ENCODE measurements around the gene SLF2.

SLF2 gene

DNA sequence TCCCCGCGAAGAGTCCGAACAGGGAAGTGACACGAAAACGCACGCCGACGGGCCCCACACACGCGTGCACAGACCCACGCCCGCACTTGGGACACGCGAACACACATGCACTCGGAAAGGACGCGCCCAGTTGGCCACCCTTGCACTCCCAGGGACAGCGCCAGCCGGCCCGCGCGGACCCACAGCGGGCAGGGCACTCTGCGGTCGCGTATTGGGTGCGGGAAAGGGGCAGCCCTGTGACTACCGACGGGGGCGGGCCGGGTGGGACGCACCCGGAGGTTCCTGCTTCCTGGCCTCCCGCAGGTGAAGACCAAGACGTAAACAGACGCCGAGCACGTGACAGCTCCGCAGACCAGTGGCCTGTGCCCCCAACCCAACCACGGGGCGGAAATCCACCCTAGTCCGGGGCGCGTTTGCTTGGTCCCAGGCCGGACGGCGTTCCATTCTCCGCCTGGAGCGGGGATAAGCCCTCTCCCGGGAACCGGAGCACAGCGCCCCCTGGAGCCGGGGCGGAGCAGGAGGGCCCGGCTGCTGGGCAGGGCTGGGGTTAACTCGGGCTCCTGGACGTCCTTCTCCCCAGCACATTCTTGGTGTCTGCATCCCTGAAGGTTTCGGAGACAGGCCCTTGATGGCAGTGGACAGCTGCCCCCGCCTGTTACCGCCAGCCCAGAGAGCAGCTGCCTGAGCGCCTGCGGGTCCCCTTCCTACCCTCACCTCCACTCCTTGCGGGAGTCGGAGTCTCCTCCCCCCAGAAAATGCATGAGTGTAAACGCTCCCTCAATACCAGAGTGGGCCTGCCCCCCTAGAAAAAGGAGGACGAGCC lies 84.8 kb downstream of the SLF2 start:
- Histone ChIP-seq H3K36me3 (ENCODE audit: control insufficient read depth, insufficient read depth, low read length) (peaks cover 3% of the 10 kb centered on the region; the same call in 1 of the 2 replicates), H3K27me3 (replicated peaks; ENCODE audit: control insufficient read depth, insufficient read depth, low read length) (no peaks in the 10 kb centered on the region), H3K4me3 (replicated peaks; ENCODE audit: low read depth, low read length) (peak overlapping the region; percentile 92)
- TF ChIP-seq, protein P1, sequence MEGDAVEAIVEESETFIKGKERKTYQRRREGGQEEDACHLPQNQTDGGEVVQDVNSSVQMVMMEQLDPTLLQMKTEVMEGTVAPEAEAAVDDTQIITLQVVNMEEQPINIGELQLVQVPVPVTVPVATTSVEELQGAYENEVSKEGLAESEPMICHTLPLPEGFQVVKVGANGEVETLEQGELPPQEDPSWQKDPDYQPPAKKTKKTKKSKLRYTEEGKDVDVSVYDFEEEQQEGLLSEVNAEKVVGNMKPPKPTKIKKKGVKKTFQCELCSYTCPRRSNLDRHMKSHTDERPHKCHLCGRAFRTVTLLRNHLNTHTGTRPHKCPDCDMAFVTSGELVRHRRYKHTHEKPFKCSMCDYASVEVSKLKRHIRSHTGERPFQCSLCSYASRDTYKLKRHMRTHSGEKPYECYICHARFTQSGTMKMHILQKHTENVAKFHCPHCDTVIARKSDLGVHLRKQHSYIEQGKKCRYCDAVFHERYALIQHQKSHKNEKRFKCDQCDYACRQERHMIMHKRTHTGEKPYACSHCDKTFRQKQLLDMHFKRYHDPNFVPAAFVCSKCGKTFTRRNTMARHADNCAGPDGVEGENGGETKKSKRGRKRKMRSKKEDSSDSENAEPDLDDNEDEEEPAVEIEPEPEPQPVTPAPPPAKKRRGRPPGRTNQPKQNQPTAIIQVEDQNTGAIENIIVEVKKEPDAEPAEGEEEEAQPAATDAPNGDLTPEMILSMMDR (IDR thresholded peaks at IDR 0.05; ENCODE audit: insufficient read depth, low read length, poor library complexity, severe bottlenecking): peak; percentile 97
- DNase-seq (ENCODE audit: extremely low read depth, insufficient read length): peak; percentile 79

DNA sequence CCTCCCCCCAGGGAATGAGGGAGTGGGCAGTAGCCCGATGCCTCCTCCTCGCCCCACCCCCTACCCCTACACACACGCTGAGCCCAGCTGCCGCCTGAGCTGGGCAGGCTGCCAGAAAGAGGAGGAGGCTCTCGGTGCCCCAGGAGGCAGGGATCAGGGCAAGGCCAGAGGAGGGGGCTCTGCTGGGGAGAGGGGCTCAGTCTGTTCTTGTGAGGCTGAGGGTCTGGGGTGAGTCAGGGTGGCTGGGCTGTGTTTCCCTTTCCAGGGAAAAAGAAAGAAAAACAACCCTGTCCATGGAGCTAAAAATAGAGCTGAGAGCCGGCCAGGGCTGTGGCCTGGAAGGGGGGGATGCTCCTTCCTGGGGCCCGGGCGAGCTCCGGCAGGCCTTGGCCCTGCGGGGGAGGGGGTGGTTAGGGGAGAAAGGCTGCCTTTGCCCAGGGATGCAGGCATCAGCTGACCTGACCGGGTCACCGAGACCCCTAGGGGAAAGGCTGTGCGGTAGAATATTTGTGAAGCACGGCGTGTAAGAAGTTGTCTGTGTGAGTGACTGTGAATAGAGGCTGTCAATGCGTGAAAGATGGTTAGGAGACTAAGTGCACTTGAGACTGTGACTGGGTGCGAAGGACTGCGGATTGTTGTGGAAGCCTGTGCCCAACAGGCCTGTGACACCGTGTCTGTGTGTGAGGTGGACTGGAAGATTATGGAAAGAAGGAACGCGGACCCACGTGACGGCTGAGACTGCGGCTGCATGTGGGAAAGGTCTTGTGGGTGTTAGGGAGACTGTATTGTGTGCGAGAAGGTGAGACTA lies 85.6 kb downstream of the SLF2 start:
- DNase-seq (ENCODE audit: extremely low read depth, insufficient read length): peak; percentile 67
- peaks cover 3% of the 10 kb centered on the region for H3K36me3 ChIP-seq (ENCODE audit: control insufficient read depth, insufficient read depth, low read length)
- TF ChIP-seq, protein P1 (IDR thresholded peaks at IDR 0.05; ENCODE audit: insufficient read depth, low read length, poor library complexity, severe bottlenecking): no peak
- no peaks in the 10 kb centered on the region for H3K27me3 ChIP-seq (replicated peaks; ENCODE audit: control insufficient read depth, insufficient read depth, low read length)
- peak overlapping the region; percentile 92 for H3K4me3 ChIP-seq (replicated peaks; ENCODE audit: low read depth, low read length)

DNA sequence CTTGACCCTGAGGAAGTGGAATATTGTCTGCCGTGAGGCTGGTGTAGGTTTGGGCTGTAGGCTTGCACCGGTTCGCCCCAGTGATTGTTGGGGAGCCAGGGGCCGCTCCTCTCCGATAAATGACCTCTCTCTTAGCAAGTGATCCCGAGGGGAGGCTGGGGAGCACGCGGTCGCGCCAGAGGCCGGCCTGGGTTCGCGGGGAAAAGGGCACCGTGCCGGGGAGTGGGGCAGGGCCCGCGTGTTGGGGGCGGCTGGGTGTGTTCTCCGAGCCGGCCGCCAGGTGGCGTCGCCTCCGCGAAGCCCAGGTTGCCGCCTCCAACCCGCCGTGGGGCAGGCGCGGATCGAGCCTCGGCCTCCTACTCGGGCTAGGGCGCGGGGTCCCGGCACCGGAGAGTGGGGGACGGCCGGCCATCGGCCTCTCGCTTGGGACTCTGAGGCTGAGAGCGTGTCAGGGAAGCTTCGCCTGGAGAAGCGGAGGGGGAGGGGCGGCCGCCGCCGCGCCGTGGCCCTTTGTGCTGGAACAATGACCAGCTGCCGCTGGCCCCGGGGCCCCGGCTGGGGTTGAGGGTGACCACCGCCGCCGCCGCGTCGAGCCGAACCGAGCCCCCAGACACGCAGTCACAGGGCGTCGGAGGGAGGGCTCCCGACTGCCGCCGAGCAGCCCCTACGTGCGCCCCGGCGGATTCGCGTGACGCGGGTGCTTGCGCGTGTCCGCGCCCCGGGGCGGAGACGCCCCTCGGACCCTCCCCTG lies 86.4 kb downstream of the SLF2 start:
- H3K36me3 ChIP-seq (ENCODE audit: control insufficient read depth, insufficient read depth, low read length): peaks cover 5% of the 10 kb centered on the region
- no peaks in the 10 kb centered on the region for H3K27me3 ChIP-seq (replicated peaks; ENCODE audit: control insufficient read depth, insufficient read depth, low read length)
- peak overlapping the region; percentile 92 for H3K4me3 ChIP-seq (replicated peaks; ENCODE audit: low read depth, low read length)
- TF ChIP-seq, protein P1 (IDR thresholded peaks at IDR 0.05; ENCODE audit: insufficient read depth, low read length, poor library complexity, severe bottlenecking): peak; percentile 65
- DNase-seq (ENCODE audit: extremely low read depth, insufficient read length): peak; percentile 81

DNA sequence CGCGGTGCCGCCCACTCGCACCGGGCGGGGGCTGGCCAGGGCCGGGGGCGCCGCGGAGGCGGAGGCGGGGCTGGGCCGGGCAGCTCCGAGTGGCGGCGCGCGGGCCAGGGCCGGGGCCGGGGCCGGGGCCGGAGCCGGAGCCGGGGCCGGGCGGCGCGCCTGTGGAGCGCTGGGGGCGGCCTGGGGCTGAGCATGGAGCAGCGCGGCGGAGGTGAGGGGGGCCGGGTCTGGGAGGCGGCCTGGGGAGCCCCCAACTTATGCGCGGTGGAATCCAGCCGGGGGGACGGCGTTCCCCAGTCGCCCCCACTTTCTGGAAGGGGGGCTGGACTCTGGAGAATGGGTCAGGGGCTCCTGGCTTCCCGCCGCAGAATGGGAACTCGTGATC lies 87.0 kb downstream of the SLF2 start, which contains the start of gene LZTS2:
LZTS2 (plus strand) TSS at position 67 of the 385 bp plus-strand sequence. CDS start 2,731 bp downstream, outside the sequence.
- Histone ChIP-seq H3K4me3 (replicated peaks; ENCODE audit: low read depth, low read length) (peak within 1 kb of the TSS; percentile 92), H3K27me3 (replicated peaks; ENCODE audit: control insufficient read depth, insufficient read depth, low read length) (no peaks in the 10 kb centered on the region), H3K36me3 (ENCODE audit: control insufficient read depth, insufficient read depth, low read length) (peaks cover 5% of the 10 kb centered on the region)
- TF ChIP-seq, protein P1 (IDR thresholded peaks at IDR 0.05; ENCODE audit: insufficient read depth, low read length, poor library complexity, severe bottlenecking): no peak
- DNase-seq (ENCODE audit: extremely low read depth, insufficient read length): no peak

DNA sequence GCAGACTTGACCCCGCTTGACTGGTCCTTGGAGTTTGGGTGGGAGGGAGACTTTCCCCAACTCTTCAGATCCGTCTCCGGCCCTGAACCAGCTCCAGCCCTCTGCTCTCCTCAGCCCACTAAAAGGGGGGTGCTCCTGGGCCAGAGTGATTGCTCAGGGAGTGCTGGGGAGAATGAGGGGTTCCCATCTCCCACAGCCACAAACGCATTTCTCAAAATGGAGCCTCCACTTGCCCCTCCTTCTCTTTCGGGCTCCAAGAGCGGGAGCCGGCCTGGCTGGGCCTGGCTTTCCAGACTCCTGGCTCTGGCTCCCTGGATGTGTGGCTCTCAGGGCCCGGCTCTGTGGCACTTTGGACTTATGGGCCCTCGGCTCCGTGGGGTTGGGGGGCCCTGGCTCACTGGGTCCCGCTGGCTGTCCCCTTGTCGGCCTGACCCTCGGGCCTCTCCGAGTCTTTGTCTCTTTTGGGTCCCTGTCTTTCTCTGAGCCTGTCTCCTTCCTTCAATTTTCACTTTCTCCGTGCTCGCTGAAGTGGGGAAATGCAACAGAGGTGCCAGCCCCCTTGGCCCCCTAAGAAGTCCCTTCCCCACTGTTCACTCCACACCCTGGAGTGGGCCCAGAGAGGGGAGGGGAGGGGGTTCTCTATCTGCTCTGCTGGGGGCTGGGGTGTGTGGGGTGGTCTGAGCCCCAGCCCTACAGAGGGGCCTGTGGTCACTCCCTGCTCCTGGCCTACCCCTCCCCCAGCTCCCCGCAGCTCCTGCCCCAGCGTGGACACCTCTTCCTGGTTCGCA lies 87.6 kb downstream of the SLF2 start:
- TF ChIP-seq, protein P1 (IDR thresholded peaks at IDR 0.05; ENCODE audit: insufficient read depth, low read length, poor library complexity, severe bottlenecking): no peak
- no peak for DNase-seq (ENCODE audit: extremely low read depth, insufficient read length)
- Histone ChIP-seq H3K4me3 (replicated peaks; ENCODE audit: low read depth, low read length) (peak overlapping the region; percentile 53), H3K27me3 (replicated peaks; ENCODE audit: control insufficient read depth, insufficient read depth, low read length) (no peaks in the 10 kb centered on the region), H3K36me3 (ENCODE audit: control insufficient read depth, insufficient read depth, low read length) (peaks cover 4% of the 10 kb centered on the region)

Data from GM06990 (cell line).